Effector memory CD4-positive, alpha-beta T cell (primary cell): ENCODE data around the gene KRT8.

Experiments used
- DNase-seq, 3 donors: peaks; one replicate each; pipeline ENCODE4 v3.0.0-alpha.2; 2020
- H3K27ac ChIP-seq: 2 replicates; pipeline ENCODE4 v1.7.0; 2013; ENCODE audit warnings: mild to moderate bottlenecking, low read length, moderate library complexity; ENCODE audit not compliant: insufficient read depth, poor library complexity, severe bottlenecking
- H3K27me3 ChIP-seq: replicated peaks from 2 replicates; pipeline ENCODE4 v1.7.0; 2013; ENCODE audit warnings: mild to moderate bottlenecking, low read length; ENCODE audit not compliant: insufficient read depth, control insufficient read depth, poor library complexity, severe bottlenecking
- H3K36me3 ChIP-seq: 2 replicates; pipeline ENCODE4 v1.7.0; 2013; ENCODE audit warnings: mild to moderate bottlenecking, low read length, moderate library complexity; ENCODE audit not compliant: control insufficient read depth, insufficient read depth
- H3K4me1 ChIP-seq: 2 replicates; pipeline ENCODE4 v1.7.0; 2013; ENCODE audit warnings: low read length, mild to moderate bottlenecking; ENCODE audit not compliant: control insufficient read depth, insufficient read depth, poor library complexity, severe bottlenecking
- H3K4me3 ChIP-seq: 2 replicates; pipeline ENCODE4 v1.7.0; 2013; ENCODE audit warnings: low read length, low read depth, mild to moderate bottlenecking; ENCODE audit not compliant: insufficient read depth, poor library complexity, severe bottlenecking
- H3K9me3 ChIP-seq: 2 replicates; pipeline ENCODE4 v1.7.0; 2013; ENCODE audit warnings: mild to moderate bottlenecking, low read length, moderate library complexity; ENCODE audit not compliant: control insufficient read depth

The KRT8 gene

DNA sequence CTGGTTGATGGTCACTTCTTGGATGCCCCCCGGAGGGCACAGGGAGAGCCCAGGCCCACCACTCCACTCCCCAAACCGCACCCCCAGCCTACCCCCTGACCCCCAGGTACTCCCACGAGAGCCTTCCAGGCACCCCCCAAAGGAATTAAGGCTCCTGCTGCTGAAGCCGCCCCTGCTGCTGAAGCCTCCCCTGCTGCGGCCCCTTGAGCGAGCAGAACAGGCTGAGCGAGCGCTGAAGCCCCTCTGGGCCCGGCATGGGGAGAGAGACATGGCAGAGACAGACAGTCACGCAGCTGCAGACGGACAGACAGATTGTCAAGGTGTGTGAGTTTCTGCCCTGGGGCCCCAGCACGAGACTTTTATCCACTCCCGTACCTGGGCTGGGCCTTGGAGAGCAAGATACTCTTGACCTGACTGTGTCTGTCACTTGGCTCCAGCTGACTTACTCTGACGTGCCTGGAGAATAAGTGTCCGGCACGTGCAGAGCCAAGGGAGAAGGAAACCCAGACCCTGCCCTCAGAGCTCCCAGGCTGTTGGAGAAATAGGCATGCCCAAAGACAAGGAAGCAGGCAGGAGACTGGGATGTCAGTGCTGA is 56.1 kb downstream of the KRT8 start, which contains the start of gene KRT78:
TSS of gene KRT78 (minus strand) at position 334 of the 595 bp plus-strand sequence. CDS start at position 270, 64 bp downstream.
- H3K4me1 ChIP-seq: no peaks in the 10 kb centered on the region
- no peaks in the 10 kb centered on the region for H3K36me3 ChIP-seq
- no peak for DNase-seq
- H3K9me3 ChIP-seq: no peaks in the 10 kb centered on the region
- H3K27ac ChIP-seq: no peak within 1 kb of the TSS
- no peaks in the 10 kb centered on the region for H3K27me3 ChIP-seq
- H3K4me3 ChIP-seq: no peak within 1 kb of the TSS

DNA sequence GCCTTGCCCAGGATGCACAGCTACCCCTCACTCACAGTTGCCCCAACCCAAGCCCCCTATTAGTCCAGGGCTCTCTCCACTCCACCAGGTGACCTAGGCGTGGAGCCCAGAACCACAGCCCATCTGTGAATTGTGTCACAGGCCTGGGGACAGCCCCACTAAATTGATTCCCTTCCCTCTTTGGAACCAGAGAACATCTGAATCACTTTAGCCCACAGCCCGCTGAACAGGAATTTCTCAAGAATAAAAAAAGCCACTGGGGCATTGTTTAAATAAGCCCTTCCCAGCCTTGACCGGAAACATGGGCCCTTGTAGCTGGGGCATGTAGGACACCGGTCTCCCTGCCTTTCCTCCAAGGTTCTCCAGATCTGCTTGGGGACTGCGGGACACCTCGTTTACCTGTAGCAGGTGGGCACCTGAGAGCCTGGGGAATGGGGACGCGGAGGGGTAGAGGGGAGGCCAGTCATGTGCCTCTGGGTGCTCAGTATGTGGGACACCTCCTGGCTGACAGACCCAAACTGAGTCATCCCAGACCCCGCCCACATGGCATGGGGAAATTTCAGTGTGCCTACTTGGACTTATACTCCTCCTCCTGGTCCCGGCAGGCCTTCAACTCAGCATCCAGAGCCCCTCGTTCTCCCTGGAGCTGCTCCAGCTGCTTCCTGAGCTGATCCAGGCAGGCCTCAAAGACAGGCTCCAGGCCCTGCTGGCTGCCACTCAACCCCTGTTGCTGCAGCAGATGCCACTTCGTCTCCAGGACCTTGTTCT is 57.4 kb downstream of the KRT8 start:
- Histone ChIP-seq H3K4me3 (no peak overlapping the region), H3K4me1 (no peaks in the 10 kb centered on the region), H3K27ac (no peak overlapping the region), H3K9me3 (no peaks in the 10 kb centered on the region), H3K27me3 (no peaks in the 10 kb centered on the region), H3K36me3 (no peaks in the 10 kb centered on the region)
- DNase-seq: no peak
